ENCODE measurements around the gene ZNF280C. TPM values are rescaled to one million over a fixed set of nuclear protein-coding genes. Genes with fewer than 3 reads are reported as not detected.

Gene ZNF280C
- total RNA-seq (2022): 5.5 and 6.6 TPM in 2 replicates
- percentile 70 among the genes with signal in this experiment for Bru-seq, nascent RNA
- percentile 53 among the genes with signal in this experiment for BruChase-seq, experiment 1, labeled RNA remaining after a 6-hour chase
- BruChase-seq, experiment 2, labeled RNA remaining after a 2-hour chase: percentile 66 among the genes with signal in this experiment
- long read RNA-seq, full-length matches to known transcripts: 4 of 10 reads
- long read RNA-seq, partial matches to known transcripts: 3 of 10 reads
- long read RNA-seq, other reads (novel, unspliced or antisense): 3 of 10 reads

DNA sequence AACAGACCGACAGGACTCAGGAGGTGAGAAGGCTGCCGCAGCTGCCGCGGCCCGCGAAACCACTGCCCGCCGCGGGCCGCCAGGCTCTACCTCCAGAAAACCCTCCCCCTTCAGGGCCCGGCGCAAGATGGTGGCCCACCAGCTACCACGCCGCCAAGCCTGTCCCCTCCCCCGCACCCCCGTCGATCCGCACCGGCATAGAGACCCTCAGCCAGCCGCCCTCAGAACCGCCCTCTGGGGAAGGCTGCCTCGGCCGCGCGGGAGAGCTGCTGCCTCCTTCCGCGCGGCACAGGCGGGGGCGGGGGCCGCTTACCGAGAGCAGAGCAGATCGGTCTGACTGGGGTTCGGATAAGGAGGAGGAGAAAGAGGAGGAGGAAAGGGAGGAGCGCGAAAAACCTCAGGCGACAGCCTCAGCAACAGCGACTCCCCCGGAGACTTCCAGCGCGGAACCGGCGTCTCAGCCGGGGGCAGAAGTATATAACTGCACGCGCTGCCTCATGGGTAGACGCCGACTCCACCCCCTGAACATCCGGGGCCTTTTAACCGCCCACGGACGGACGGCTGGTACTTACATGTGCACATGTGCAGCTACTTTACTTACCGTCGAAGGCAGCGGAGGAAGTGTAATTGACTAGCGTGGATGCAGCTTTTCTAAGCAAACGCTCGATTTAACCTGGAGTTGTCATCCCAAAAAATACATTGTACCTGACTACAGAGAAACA lies at the start of gene ZNF280C:
Gene ZNF280C, minus strand, starts transcription at position 451 of the 722 bp plus-strand sequence. CDS start 8,450 bp downstream, outside the sequence.
- POLR2A ChIA-PET: interaction anchor here (0.5 to 1.4 kb wide), 4 partner anchors 13 to 71 kb away, joined by 3 to 6 read pairs (median 3); partner anchors contain the start of gene SLC25A14

GRCh38 chrX:130304587-130305368 lies 36.1 kb upstream of the ZNF280C start:
- TF ChIP-seq, protein P1, sequence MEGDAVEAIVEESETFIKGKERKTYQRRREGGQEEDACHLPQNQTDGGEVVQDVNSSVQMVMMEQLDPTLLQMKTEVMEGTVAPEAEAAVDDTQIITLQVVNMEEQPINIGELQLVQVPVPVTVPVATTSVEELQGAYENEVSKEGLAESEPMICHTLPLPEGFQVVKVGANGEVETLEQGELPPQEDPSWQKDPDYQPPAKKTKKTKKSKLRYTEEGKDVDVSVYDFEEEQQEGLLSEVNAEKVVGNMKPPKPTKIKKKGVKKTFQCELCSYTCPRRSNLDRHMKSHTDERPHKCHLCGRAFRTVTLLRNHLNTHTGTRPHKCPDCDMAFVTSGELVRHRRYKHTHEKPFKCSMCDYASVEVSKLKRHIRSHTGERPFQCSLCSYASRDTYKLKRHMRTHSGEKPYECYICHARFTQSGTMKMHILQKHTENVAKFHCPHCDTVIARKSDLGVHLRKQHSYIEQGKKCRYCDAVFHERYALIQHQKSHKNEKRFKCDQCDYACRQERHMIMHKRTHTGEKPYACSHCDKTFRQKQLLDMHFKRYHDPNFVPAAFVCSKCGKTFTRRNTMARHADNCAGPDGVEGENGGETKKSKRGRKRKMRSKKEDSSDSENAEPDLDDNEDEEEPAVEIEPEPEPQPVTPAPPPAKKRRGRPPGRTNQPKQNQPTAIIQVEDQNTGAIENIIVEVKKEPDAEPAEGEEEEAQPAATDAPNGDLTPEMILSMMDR (IDR thresholded peaks at IDR 0.05; ENCODE audit: unreplicated experiment): no peak
- Mint-ChIP-seq H3K36me3 (ENCODE audit: insufficient read depth, unreplicated experiment) (no peaks in the 10 kb centered on the region), H3K4me3 (ENCODE audit: unreplicated experiment) (no peak overlapping the region), H3K4me1 (ENCODE audit: insufficient read depth, unreplicated experiment) (no peaks in the 10 kb centered on the region), H3K9me3 (ENCODE audit: unreplicated experiment) (no peaks in the 10 kb centered on the region), H3K27ac (ENCODE audit: low read depth, unreplicated experiment) (no peak overlapping the region), H3K27me3 (ENCODE audit: insufficient read depth, unreplicated experiment) (no peaks in the 10 kb centered on the region)
- DNase-seq (ENCODE audit: unreplicated experiment): no peak
- BruUV-seq (replicated peaks): no TSS peak
- CTCF ChIA-PET: interaction anchor here (0.6 kb wide), 1 partner anchor 204 kb away, joined by 3 read pairs; no protein-coding TSS in a partner anchor
- POLR2A ChIA-PET: no interaction called here
- intact Hi-C loops (cut with micrococcal nuclease): no loop called here

More for the DNA sequence above, at the start of gene ZNF280C:
- no TSS peak for BruUV-seq (replicated peaks)
- H3K27me3 Mint-ChIP-seq (ENCODE audit: insufficient read depth, unreplicated experiment): peaks cover 13% of the 10 kb centered on the region
- H3K9me3 Mint-ChIP-seq (ENCODE audit: unreplicated experiment): peaks cover 5% of the 10 kb centered on the region
- H3K36me3 Mint-ChIP-seq (ENCODE audit: insufficient read depth, unreplicated experiment): peaks cover 13% of the 10 kb centered on the region
- DNase-seq (ENCODE audit: unreplicated experiment): peak; percentile 86
- H3K4me3 Mint-ChIP-seq (ENCODE audit: unreplicated experiment): peak within 1 kb of the TSS; percentile 82
- no peaks in the 10 kb centered on the region for H3K4me1 Mint-ChIP-seq (ENCODE audit: insufficient read depth, unreplicated experiment)
- peak within 1 kb of the TSS; percentile 79 for H3K27ac Mint-ChIP-seq (ENCODE audit: low read depth, unreplicated experiment)
- CTCF ChIA-PET: no interaction called here
- TF ChIP-seq, protein P1 (IDR thresholded peaks at IDR 0.05; ENCODE audit: unreplicated experiment): no peak
- intact Hi-C loops (cut with micrococcal nuclease): loop anchor here (5.0 kb wide), 1 partner anchor 64 kb away; no protein-coding TSS in a partner anchor

- no peaks in the 10 kb centered on the region for H3K36me3 Mint-ChIP-seq (ENCODE audit: insufficient read depth, unreplicated experiment)
- H3K27me3 Mint-ChIP-seq (ENCODE audit: insufficient read depth, unreplicated experiment): no peaks in the 10 kb centered on the region
- DNase-seq (ENCODE audit: unreplicated experiment): no peak
- H3K4me3 Mint-ChIP-seq (ENCODE audit: unreplicated experiment): no peak overlapping the region
- TF ChIP-seq, protein P1 (IDR thresholded peaks at IDR 0.05; ENCODE audit: unreplicated experiment): no peak
- ChIA-PET CTCF (no interaction called here), POLR2A (no interaction called here)
- H3K27ac Mint-ChIP-seq (ENCODE audit: low read depth, unreplicated experiment): no peak overlapping the region
- no peaks in the 10 kb centered on the region for H3K9me3 Mint-ChIP-seq (ENCODE audit: unreplicated experiment)
- intact Hi-C loops (cut with micrococcal nuclease): no loop called here
- no TSS peak for BruUV-seq (replicated peaks)
- no peaks in the 10 kb centered on the region for H3K4me1 Mint-ChIP-seq (ENCODE audit: insufficient read depth, unreplicated experiment)
Measured at GRCh38 chrX:130301977-130302376, 33.3 kb upstream of the ZNF280C start.

- no peaks in the 10 kb centered on the region for H3K27me3 Mint-ChIP-seq (ENCODE audit: insufficient read depth, unreplicated experiment)
- no TSS peak for BruUV-seq (replicated peaks)
- CTCF ChIA-PET: no interaction called here
Measured at GRCh38 chrX:130301405-130301804, 32.7 kb upstream of the ZNF280C start.

More at GRCh38 chrX:130301405-130301804, 32.7 kb upstream of the ZNF280C start:
- TF ChIP-seq, protein P1 (IDR thresholded peaks at IDR 0.05; ENCODE audit: unreplicated experiment): no peak
- no peak overlapping the region for H3K27ac Mint-ChIP-seq (ENCODE audit: low read depth, unreplicated experiment)
- H3K36me3 Mint-ChIP-seq (ENCODE audit: insufficient read depth, unreplicated experiment): no peaks in the 10 kb centered on the region
- POLR2A ChIA-PET: no interaction called here
- intact Hi-C loops (cut with micrococcal nuclease): no loop called here
- no peaks in the 10 kb centered on the region for H3K9me3 Mint-ChIP-seq (ENCODE audit: unreplicated experiment)
- H3K4me3 Mint-ChIP-seq (ENCODE audit: unreplicated experiment): no peak overlapping the region
- DNase-seq (ENCODE audit: unreplicated experiment): no peak
- peaks cover 6% of the 10 kb centered on the region for H3K4me1 Mint-ChIP-seq (ENCODE audit: insufficient read depth, unreplicated experiment)

Measured in MCF 10A (cell line).